Posterior vena cava (tissue), 2 donors: ENCODE results near the gene GJA10. TPM values are rescaled to one million over a fixed set of nuclear protein-coding genes. Genes with fewer than 3 reads are reported as not detected.

Source experiments
- DNase-seq: peaks from one replicate; pipeline ENCODE4 v3.0.0-alpha.2; 2020; ENCODE audit warnings: low spot score
- intact Hi-C, 2 donors: fragments of 100-400 bp; cut with DNase I; formaldehyde crosslinking; loops; one replicate each; pipeline versions ENCODE4 v1.14.1 to v1.14.2; 2022 to 2023
- total RNA-seq, 2 donors: library from RNA; stranded (reverse); fragmentation: NEBNext Ultra II Directional; extraction: Animal tissue kit (Norgen Biotek cat#: 25700); gene quantifications; one replicate each; pipeline ENCODE4 v1.2.1, GENCODE V29; 2021
- donor health status: DM: yes; HTN: yes; CAD: no.
- donor health status: DM: yes; HTN: yes; CAD: no.

The GJA10 gene
- total RNA-seq, 2 donors from 2014 or later = not detected

DNA sequence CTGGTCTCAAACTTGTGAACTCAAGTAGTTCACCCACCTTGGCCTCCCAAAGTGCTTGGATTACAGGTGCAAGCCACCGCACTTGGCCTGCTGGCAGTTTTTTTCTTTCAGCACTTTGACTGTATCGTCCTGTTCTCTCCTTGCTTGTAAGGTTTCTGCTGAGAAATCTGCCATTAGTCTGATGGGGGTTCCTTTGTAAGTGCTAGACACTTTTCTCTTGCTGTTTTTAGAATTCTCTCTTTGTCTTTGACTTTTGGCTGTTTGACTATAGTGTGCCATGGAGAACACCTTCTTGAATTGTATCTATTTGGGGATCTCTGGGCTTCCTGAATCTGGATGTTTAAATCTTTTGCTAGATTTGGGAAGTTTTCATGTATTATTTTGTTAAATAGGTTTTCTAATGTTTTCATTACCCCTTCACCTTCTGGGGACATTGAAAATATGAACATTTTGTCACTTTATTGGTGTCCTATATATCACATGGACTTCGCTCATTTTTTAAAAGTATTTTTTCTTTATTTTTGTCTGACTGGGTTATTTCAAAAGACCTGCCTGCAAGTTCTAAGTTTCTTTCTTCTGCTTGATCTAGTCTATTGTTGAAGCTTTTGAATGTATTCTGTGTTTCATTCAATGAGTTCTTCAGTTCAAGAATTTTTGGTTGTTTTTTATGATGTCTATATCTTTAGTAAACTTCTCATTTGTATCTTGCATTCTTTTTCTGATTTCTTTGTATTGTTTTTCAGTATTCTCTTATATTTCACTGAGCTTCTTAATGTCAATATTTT is 22.1 kb downstream of the GJA10 start:
- intact Hi-C loops = no loop called here
- no peak for DNase-seq

DNA sequence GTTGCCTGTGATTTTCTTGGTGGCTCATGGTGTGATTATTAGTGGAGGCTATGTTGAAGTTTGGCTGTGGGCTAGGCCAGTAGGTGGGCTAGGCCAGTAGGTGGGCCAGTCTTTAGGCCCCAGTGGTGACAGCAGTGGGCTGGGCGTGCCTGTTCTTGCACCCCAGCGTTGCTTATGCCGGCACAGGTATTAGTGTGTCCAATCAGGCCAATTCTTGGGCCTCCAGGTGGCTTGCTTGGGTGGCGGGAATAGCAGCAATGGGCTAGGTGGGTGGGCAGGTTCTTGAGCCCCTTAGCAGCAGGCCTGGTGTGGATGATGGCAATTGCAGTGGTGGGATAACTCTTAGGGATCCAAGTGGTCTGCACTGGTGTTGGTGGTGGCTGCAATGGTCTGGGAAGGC is 22.9 kb downstream of the GJA10 start:
- intact Hi-C loops = no loop called here
- DNase-seq = no peak

GRCh38 chr6:89917801-89918366 is 23.6 kb downstream of the GJA10 start:
- intact Hi-C loops = no loop called here
- DNase-seq = no peak

GRCh38 chr6:89921197-89921596 is 26.9 kb downstream of the GJA10 start:
- no peak for DNase-seq
- intact Hi-C loops = no loop called here

- intact Hi-C loops = no loop called here
- no peak for DNase-seq
Observed at GRCh38 chr6:89921691-89922090, 27.4 kb downstream of the GJA10 start.

- DNase-seq = no peak
- intact Hi-C loops = no loop called here
Observed at GRCh38 chr6:89924231-89924630, 30.0 kb downstream of the GJA10 start.

- no peak for DNase-seq
- intact Hi-C loops = no loop called here
Observed at GRCh38 chr6:89925826-89926225, 31.6 kb downstream of the GJA10 start.

GRCh38 chr6:89927264-89927663 is 33.0 kb downstream of the GJA10 start:
- DNase-seq = no peak
- intact Hi-C loops = no loop called here

- no peak for DNase-seq
- intact Hi-C loops = no loop called here
Observed at GRCh38 chr6:89927791-89928550, 33.7 kb downstream of the GJA10 start.

- no peak for DNase-seq
- intact Hi-C loops = no loop called here
Observed at GRCh38 chr6:89928604-89929003, 34.3 kb downstream of the GJA10 start.

- DNase-seq = no peak
- intact Hi-C loops = no loop called here
Observed at GRCh38 chr6:89930789-89931188, 36.5 kb downstream of the GJA10 start.

DNA sequence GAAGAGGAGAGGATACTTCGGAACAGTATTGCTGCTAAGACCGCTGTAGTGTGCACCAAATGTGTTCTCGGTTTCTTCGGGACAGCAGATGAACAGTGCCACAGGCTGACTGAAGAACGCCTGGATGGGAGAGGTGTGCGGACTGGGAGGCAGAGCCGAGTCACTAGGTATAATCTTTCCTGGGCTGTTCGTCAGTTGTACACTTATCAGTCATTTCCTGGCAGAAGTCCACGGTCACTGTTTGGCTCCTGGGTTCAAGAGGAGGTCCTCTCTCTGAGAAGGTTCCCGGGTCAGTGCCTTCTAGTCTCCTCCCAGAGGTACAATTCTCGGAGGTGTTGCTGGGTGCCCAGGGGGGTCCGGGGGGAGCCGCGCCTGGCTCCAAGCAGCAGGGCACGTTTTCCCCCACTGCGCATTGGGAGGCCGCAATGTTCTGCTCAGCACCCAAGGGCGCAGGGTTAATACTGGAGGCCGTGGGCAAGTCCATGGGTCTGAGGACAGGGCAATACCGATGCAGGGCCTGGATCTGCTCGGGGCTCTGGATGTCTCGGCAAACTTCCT is 38.1 kb downstream of the GJA10 start:
- intact Hi-C loops = no loop called here
- no peak for DNase-seq

DNA sequence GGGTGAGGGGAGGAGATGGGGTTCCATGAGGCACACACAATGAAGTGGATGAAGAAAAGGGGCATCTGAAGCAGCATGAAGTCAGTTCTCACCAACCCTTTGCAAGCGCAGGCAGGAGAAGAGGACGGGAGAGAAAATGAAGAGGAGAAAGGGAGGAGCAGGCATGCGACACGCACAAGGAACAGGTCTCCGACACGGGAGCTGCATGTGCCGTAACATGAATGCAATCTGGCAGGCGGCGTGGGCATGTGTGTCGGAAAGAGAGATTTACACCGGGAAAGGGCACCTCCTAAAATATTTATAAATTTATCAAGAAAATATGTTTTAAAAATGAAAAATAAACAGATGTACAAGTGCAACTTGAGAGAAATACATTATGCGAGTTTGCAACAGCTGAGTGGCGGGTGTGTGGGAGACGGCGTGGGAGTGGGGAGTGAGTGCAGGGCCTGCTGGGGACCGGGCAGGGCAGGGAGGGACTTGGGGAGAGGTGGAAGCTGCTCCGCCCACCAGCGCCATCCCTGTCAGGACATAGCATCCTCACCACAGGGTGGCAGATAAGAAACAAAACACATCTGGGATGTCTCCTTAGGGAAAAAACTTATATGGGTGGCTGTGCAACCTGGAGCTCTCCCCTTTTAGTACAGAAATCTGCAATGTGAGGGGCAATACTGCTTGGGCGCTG is 40.6 kb downstream of the GJA10 start:
- no peak for DNase-seq
- intact Hi-C loops = no loop called here

GRCh38 chr6:89936177-89936576 is 41.9 kb downstream of the GJA10 start:
- intact Hi-C loops = no loop called here
- DNase-seq = no peak

GRCh38 chr6:89938014-89938413 is 43.7 kb downstream of the GJA10 start:
- no peak for DNase-seq
- intact Hi-C loops = no loop called here

DNA sequence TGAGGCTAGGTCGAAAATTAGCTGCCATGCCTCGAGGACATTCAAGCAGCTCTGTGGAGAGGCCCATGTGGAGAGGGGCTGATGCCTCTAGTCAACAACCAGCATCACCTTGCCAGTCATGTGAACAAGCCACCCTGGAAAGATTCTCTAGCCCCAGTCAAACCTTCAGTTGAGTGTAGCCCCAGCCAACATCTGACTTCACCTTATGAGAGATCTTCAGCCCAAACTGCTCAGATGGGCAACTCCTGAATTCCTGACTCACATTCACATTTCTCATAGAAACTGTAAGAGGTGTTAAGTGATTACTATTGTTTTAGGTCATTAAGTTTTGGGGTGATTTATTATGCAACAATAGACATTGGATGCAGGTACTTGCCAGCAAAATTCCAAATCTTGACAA is 44.9 kb downstream of the GJA10 start:
- DNase-seq = no peak
- intact Hi-C loops = no loop called here

DNA sequence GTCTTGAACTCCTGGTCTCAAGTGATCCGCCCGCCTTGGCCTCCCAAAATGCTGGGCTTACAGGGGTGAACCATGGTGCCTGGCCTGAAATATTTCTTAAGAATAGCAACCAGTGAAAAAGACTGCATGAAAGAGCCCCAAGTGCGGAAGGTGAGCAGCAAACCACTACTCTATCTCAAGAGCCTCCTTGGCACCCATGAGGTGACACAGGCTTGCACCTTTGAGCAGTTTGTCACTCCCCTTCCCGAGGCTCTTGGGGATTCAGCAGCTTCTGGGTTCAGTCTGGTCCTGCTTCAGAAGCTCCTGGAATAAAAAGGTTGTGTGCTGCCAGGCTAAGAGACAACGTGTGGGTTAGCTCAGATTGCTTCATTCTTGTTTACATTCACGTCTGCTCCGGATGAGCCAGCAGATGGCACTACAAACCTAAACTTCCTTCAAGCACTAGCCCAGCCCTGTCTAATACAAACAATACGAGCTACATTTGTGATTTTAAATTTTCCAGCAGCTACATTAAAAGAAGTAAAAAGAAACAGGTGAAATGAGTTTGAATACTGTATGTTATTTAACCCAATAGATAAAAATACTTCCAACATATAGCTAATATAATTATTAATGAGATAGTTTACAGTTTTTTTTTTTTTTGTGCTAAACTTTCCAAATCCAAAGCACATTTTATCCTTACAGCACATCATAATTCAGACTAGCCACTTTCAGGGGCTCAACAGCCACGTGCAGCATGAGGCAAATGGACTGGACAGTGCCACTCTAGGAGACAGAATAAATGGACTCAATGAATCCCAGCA is 46.2 kb downstream of the GJA10 start:
- DNase-seq = no peak
- intact Hi-C loops = loop anchor here (2.0 to 10.0 kb wide), 2 partner anchors 534 to 538 kb away; no protein-coding TSS in a partner anchor

DNA sequence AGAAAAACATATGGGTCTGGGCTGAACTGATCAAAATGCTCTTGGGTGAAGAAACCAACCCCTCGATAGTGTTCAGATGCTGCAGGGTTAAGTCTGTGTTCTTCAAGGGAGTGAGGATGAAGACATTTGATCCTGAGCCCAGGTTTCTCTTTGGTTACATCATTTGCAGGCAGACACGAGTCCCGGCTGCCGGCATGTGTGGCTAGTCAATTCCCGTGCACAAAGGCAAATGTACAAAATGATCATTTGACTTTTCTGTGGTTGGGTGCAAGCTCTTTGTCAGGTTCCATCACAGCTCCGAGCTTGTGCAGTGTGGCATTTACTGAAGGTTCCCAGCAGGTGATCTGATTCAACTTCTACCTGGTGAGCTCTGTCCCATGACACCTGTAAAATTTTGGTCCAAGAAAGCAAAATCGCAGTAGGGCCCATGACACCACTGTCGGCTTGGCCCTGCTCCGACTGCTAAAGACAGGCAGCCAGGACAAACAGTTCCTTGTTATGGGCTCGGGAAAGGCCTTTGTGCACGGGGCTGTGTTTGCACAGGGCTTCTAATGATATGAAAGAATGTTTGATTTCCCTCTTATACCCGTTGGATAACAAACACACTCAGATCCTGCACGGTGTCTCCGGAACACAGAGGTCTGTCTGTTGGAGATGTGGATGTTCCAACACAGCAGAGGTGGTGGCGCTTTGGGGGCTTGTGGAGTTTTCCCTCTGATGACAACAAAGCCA is 46.9 kb downstream of the GJA10 start:
- DNase-seq = no peak
- intact Hi-C loops = loop anchor here (2.0 to 10.0 kb wide), 2 partner anchors 534 to 538 kb away; no protein-coding TSS in a partner anchor
